Gastroesophageal sphincter (tissue), 4 donors: ENCODE results near the gene DCAF4L1. TPM values are rescaled to one million over a fixed set of nuclear protein-coding genes. Genes with fewer than 3 reads are reported as not detected.

Experiments used
- ATAC-seq: fragments of 150-250 bp; one replicate; pipeline ENCODE4 v1.9.1; 2016; ENCODE audit warnings: mild to moderate bottlenecking, moderate library complexity
- H3K27ac ChIP-seq, 4 donors: fragments of 200-600 bp; sonication (generic) in 3 of 4; 1 replicate in 3 of 4; 2 replicates in 1 of 4; pipeline ENCODE4 v1.5.1; 2016 to 2019
- H3K27me3 ChIP-seq: fragments of 200-600 bp; sonication (generic); one replicate; pipeline ENCODE4 v1.5.1; 2019
- H3K36me3 ChIP-seq, 2 donors: fragments of 200-600 bp; sonication (generic); one replicate each; pipeline ENCODE4 v1.5.1; 2019; ENCODE audit warnings: control low read depth in 1 of 2
- H3K4me1 ChIP-seq, 3 donors: fragments of 200-600 bp; sonication (generic); 1 replicate in 2 of 3; 2 replicates in 1 of 3; pipeline ENCODE4 v1.5.1; 2016 to 2019; ENCODE audit warnings: control low read depth in 2 of 3
- H3K4me3 ChIP-seq, 2 donors: fragments of 200-600 bp; sonication (generic); one replicate each; pipeline ENCODE4 v1.5.1; 2019; ENCODE audit warnings: mild to moderate bottlenecking in 1 of 2, moderate library complexity in 1 of 2
- H3K9me3 ChIP-seq, 3 donors: fragments of 200-600 bp; sonication (generic); one replicate each; pipeline ENCODE4 v1.5.1; 2017 to 2019; ENCODE audit warnings: control low read depth in 2 of 3
- EP300 ChIP-seq: sonication (generic); formaldehyde crosslinking; IDR thresholded peaks from one replicate; pipeline ENCODE4 v1.6.1; 2017; ENCODE audit warnings: antibody characterized with exemption, mild to moderate bottlenecking
- POLR2A ChIP-seq, 2 donors: fragments of 450-650 bp; IDR thresholded peaks; one replicate each; pipeline ENCODE4 v1.6.1; 2017; ENCODE audit warnings: antibody characterized with exemption in 2 of 2, mild to moderate bottlenecking in 2 of 2, moderate library complexity in 1 of 2
- POLR2AphosphoS5 ChIP-seq: sonication (generic); formaldehyde crosslinking; IDR thresholded peaks from one replicate; pipeline ENCODE4 v1.6.1; 2017; ENCODE audit warnings: antibody characterized with exemption
- WGBS, 2 donors: methylation state at CpG; one replicate each; pipeline ENCODE4 v1.1.5; 2018; ENCODE audit warnings: low coverage in 1 of 2; 5-methylcytosine and 5-hydroxymethylcytosine counted together
- total RNA-seq, 4 donors: library from RNA; depleted of rRNA; stranded (reverse); fragments of >200 nt; gene quantifications; one replicate each; pipeline ENCODE4 v1.1.0, GENCODE V29; 2016
- TF ChIP-seq, protein P1 (sequence below), 4 experiments: fragments of 200-600 bp in 2 of 4; fragments of 450-650 bp in 2 of 4; sonication (generic) in 1 of 4; IDR thresholded peaks; one replicate each; pipeline ENCODE4 v1.5.1; 2017 to 2019; ENCODE audit warnings: antibody characterized with exemption in 4 of 4, mild to moderate bottlenecking in 2 of 4, moderate library complexity in 2 of 4

The DCAF4L1 gene
- total RNA-seq, 4 donors from 2014 or later: 0.12 to 0.47 (median 0.13) TPM; not detected in 1

GRCh38 chr4:41969671-41970070, 11.9 kb upstream of the DCAF4L1 start:
- TF ChIP-seq EP300 (no peak), POLR2A (IDR thresholded peaks at IDR 0.05) (no peak), POLR2AphosphoS5 (no peak)
- TF ChIP-seq, protein P1, sequence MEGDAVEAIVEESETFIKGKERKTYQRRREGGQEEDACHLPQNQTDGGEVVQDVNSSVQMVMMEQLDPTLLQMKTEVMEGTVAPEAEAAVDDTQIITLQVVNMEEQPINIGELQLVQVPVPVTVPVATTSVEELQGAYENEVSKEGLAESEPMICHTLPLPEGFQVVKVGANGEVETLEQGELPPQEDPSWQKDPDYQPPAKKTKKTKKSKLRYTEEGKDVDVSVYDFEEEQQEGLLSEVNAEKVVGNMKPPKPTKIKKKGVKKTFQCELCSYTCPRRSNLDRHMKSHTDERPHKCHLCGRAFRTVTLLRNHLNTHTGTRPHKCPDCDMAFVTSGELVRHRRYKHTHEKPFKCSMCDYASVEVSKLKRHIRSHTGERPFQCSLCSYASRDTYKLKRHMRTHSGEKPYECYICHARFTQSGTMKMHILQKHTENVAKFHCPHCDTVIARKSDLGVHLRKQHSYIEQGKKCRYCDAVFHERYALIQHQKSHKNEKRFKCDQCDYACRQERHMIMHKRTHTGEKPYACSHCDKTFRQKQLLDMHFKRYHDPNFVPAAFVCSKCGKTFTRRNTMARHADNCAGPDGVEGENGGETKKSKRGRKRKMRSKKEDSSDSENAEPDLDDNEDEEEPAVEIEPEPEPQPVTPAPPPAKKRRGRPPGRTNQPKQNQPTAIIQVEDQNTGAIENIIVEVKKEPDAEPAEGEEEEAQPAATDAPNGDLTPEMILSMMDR (IDR thresholded peaks at IDR 0.05): no peak
- Histone ChIP-seq H3K27ac (no peak overlapping the region), H3K4me3 (no peak overlapping the region), H3K36me3 (no peaks in the 10 kb centered on the region), H3K4me1 (no peaks in the 10 kb centered on the region), H3K27me3 (no peaks in the 10 kb centered on the region), H3K9me3 (no peaks in the 10 kb centered on the region)
- no peak for ATAC-seq

- H3K4me3 ChIP-seq: no peak overlapping the region
- WGBS, 2 donors: 43 to 65% methylated on average over 1 of the region's 1 CpG
- no peaks in the 10 kb centered on the region for H3K36me3 ChIP-seq
- no peak for ATAC-seq
- H3K27me3 ChIP-seq: no peaks in the 10 kb centered on the region
- H3K9me3 ChIP-seq: no peaks in the 10 kb centered on the region
- H3K4me1 ChIP-seq: no peaks in the 10 kb centered on the region
- TF ChIP-seq POLR2AphosphoS5 (no peak), EP300 (no peak), POLR2A (IDR thresholded peaks at IDR 0.05) (no peak)
- TF ChIP-seq, protein P1 (IDR thresholded peaks at IDR 0.05): no peak
- no peak overlapping the region for H3K27ac ChIP-seq
These were observed 6.2 kb upstream of the DCAF4L1 start for GRCh38 chr4:41975341-41975740.

DNA sequence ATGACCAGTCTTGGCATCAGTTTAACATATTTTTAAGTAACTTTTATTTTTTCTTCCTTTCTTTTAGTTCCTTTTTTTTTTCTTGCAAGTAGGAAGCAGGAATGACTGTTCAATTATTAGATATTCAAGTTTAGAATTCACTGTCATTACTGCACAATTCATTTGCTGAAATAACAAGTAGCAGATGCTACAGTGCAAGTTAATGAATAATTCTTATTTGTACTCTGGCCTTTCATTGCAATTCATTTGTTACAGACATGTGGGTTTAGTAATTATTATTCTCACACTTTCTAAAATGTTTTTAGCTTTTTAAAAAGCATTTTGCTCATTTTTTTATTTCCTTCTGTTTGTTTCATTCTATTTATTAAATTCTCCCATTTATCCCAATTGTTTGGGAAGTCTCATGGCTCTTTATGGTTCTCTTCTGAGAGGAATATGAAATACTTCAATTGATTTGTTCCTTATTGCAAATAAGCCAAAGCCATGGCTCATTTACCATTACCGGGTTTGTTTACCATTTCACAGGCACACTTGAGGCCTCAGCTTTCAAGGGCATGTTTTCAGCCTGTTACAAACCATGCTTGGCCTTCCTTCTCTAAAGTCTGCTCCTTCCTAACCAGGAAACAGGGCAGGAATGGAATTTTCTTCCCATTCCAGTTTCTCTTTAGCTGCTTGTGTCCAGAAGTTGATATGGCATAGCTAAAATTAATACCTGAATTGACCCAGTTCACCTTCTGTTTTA, 4.6 kb upstream of the DCAF4L1 start:
- ATAC-seq: no peak
- WGBS, 2 donors: 58 to 73% methylated on average over 1 of the region's 1 CpG
- TF ChIP-seq, protein P1 (IDR thresholded peaks at IDR 0.05): no peak
- TF ChIP-seq POLR2AphosphoS5 (no peak), POLR2A (IDR thresholded peaks at IDR 0.05) (no peak), EP300 (no peak)
- H3K36me3 ChIP-seq: no peaks in the 10 kb centered on the region
- H3K27me3 ChIP-seq: no peaks in the 10 kb centered on the region
- H3K4me3 ChIP-seq: no peak overlapping the region
- H3K4me1 ChIP-seq: no peaks in the 10 kb centered on the region
- H3K27ac ChIP-seq: no peak overlapping the region
- H3K9me3 ChIP-seq: no peaks in the 10 kb centered on the region

DNA sequence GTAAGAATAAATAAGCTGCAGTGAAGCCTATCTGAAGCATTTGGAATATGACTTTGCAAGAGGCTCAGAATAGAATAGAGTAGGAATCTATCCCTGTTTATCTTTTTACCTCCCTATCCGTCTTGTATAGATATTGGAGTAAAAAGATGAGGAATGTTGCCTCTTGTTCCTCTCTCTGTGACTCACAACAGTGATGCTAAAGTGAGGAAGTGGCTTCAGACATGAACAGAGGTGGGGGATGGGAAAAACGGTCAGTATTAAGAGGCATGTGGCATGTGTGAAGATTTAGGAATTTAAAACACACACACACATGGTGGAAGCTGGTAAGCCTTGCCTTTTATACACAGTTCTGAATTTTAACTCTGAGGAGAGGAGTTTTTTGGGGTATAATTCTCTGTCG, 3.8 kb upstream of the DCAF4L1 start:
- no peaks in the 10 kb centered on the region for H3K4me1 ChIP-seq
- no peak for TF ChIP-seq POLR2AphosphoS5
- no peak for TF ChIP-seq EP300
- TF ChIP-seq POLR2A (IDR thresholded peaks at IDR 0.05): no peak
- TF ChIP-seq, protein P1 (IDR thresholded peaks at IDR 0.05): no peak
- H3K9me3 ChIP-seq: no peaks in the 10 kb centered on the region
- H3K4me3 ChIP-seq: no peak overlapping the region
- no peak overlapping the region for H3K27ac ChIP-seq
- no peaks in the 10 kb centered on the region for H3K27me3 ChIP-seq
- no peaks in the 10 kb centered on the region for H3K36me3 ChIP-seq
- 41 to 55% methylated on average over 3 of the region's 3 CpGs for WGBS, 2 donors
- no peak for ATAC-seq

GRCh38 chr4:41982716-41983115, 1.2 kb downstream of the DCAF4L1 start:
- WGBS, 2 donors: 85 to 99% methylated on average over 8 to 11 of the region's 22 CpGs
- Histone ChIP-seq H3K4me3 (no peak overlapping the region), H3K4me1 (no peaks in the 10 kb centered on the region), H3K36me3 (no peaks in the 10 kb centered on the region), H3K27me3 (no peaks in the 10 kb centered on the region), H3K9me3 (no peaks in the 10 kb centered on the region), H3K27ac (no peak overlapping the region)
- TF ChIP-seq POLR2AphosphoS5 (no peak), POLR2A (IDR thresholded peaks at IDR 0.05) (no peak), EP300 (no peak)
- TF ChIP-seq, protein P1 (IDR thresholded peaks at IDR 0.05): no peak
- ATAC-seq: no peak
